MM.1S (cell line): ENCODE data around the gene FARSB.

Experiments used
- CTCF ChIP-seq: fragments of 300-600 bp; sonication (generic); IDR thresholded peaks from 2 replicates; pipeline ENCODE4 v1.5.1; 2016; ENCODE audit warnings: antibody characterized with exemption, low read length, mixed read lengths
- EZH2 ChIP-seq: fragments of 300-600 bp; sonication (generic); optimal IDR thresholded peaks from 2 replicates; pipeline ENCODE3; 2017; ENCODE audit warnings: low read depth, mild to moderate bottlenecking, antibody characterized with exemption, low read length, mixed read lengths
- EZH2phosphoT487 ChIP-seq: fragments of 300-600 bp; sonication (generic); IDR thresholded peaks from 2 replicates; pipeline ENCODE4 v1.6.1; 2018; ENCODE audit warnings: antibody characterized with exemption, low read length

- TF ChIP-seq CTCF (no peak), EZH2 (no peak), EZH2phosphoT487 (no peak)
Measured at GRCh38 chr2:222646008-222646407, 9.9 kb downstream of the FARSB start.
